MCF 10A (cell line): ENCODE data around the gene PIGZ. TPM values are rescaled to one million over a fixed set of nuclear protein-coding genes. Genes with fewer than 3 reads are reported as not detected.

Source experiments
- BruUV-seq: library from RNA; stranded (reverse); fragments of 400-500 nt; replicated peaks from 2 replicates; lab custom pipeline; 2021; lab: Mats Ljungman, UMichigan
- CTCF ChIA-PET: fragments of 300-600 bp; sonication (Branson Sonifier 250); formaldehyde crosslinking; extraction: SDS; loops from one replicate; lab custom pipeline; 2021; ENCODE audit warnings: antibody characterized with exemption, inconsistent platforms; lab: Yijun Ruan, JAX
- POLR2A ChIA-PET: fragments of 300-600, 350-650 bp; sonication (Branson Sonifier 250); formaldehyde crosslinking; extraction: SDS; loops from one replicate; lab custom pipeline; 2020; ENCODE audit warnings: antibody characterized with exemption, inconsistent platforms; lab: Yijun Ruan, JAX
- DNase-seq: peaks from one replicate; pipeline ENCODE4 v3.0.0-alpha.2; 2018; ENCODE audit not compliant: unreplicated experiment
- H3K27ac Mint-ChIP-seq: one replicate; pipeline ENCODE4 v1.8.0; 2022; ENCODE audit warnings: mild to moderate bottlenecking, low read depth, mixed read lengths; ENCODE audit not compliant: unreplicated experiment
- H3K27me3 Mint-ChIP-seq: one replicate; pipeline ENCODE4 v1.8.0; 2022; ENCODE audit warnings: mixed read lengths; ENCODE audit not compliant: insufficient read depth, unreplicated experiment
- H3K36me3 Mint-ChIP-seq: one replicate; pipeline ENCODE4 v1.8.0; 2022; ENCODE audit warnings: mild to moderate bottlenecking, moderate library complexity, mixed read lengths; ENCODE audit not compliant: insufficient read depth, unreplicated experiment
- H3K4me1 Mint-ChIP-seq: one replicate; pipeline ENCODE4 v1.8.0; 2022; ENCODE audit warnings: mixed read lengths; ENCODE audit not compliant: insufficient read depth, unreplicated experiment
- H3K4me3 Mint-ChIP-seq: one replicate; pipeline ENCODE4 v1.8.0; 2022; ENCODE audit warnings: mild to moderate bottlenecking, moderate library complexity, mixed read lengths; ENCODE audit not compliant: unreplicated experiment
- H3K9me3 Mint-ChIP-seq: one replicate; pipeline ENCODE4 v1.8.0; 2022; ENCODE audit warnings: mixed read lengths; ENCODE audit not compliant: unreplicated experiment
- intact Hi-C: fragments of 100-400 bp; cut with micrococcal nuclease; formaldehyde crosslinking; loops from 2 replicates; pipeline ENCODE4 v1.14.1; 2022
- total RNA-seq: library from RNA; stranded (reverse); gene quantifications from 2 replicates; pipeline ENCODE4 v1.2.3, GENCODE V29; 2022
- TF ChIP-seq, protein P1 (sequence below): fragments of 200-600 bp; IDR thresholded peaks from one replicate; pipeline ENCODE4 v1.8.0; 2022; ENCODE audit warnings: antibody characterized with exemption, mild to moderate bottlenecking; ENCODE audit not compliant: unreplicated experiment

PIGZ gene
- total RNA-seq, 1 experiment from 2014 or later: 5.2 TPM

DNA sequence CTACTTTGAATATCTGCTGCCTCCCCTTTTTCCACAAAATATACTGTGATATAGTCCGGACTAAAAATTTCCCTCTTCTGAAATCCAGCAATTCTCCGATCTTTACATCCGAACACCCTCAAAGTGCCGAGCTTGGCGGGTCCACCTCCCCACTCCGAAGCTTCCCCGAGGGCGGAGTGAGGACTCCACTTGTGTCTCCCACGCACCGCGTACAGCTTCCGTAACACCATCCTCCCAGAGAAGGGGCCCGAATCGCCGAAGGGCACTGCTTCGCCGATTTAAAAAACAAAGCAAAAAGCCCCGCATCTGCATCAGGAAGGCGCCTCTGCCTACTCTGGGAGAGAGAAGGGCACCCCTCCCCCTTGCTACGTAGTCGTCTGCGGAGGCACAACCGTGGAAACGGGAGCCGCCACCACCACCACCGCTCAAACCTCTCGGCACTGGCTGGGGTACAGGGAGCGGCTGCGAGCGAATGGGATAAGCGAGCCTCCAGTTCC lies 26.9 kb downstream of the PIGZ start:
- ChIA-PET CTCF (interaction anchor here (0.5 to 1.7 kb wide), 6 partner anchors 11 to 330 kb away, joined by 3 to 7 read pairs (median 4); no protein-coding TSS in a partner anchor), POLR2A (interaction anchor here (0.6 to 3.4 kb wide), 33 partner anchors 10 to 1838 kb away, joined by 3 to 56 read pairs (median 5); partner anchors contain the start of genes CEP19, FBXO45, PAK2 and PCYT1A)
- H3K4me3 Mint-ChIP-seq: peak overlapping the region; percentile 80
- TF ChIP-seq, protein P1, sequence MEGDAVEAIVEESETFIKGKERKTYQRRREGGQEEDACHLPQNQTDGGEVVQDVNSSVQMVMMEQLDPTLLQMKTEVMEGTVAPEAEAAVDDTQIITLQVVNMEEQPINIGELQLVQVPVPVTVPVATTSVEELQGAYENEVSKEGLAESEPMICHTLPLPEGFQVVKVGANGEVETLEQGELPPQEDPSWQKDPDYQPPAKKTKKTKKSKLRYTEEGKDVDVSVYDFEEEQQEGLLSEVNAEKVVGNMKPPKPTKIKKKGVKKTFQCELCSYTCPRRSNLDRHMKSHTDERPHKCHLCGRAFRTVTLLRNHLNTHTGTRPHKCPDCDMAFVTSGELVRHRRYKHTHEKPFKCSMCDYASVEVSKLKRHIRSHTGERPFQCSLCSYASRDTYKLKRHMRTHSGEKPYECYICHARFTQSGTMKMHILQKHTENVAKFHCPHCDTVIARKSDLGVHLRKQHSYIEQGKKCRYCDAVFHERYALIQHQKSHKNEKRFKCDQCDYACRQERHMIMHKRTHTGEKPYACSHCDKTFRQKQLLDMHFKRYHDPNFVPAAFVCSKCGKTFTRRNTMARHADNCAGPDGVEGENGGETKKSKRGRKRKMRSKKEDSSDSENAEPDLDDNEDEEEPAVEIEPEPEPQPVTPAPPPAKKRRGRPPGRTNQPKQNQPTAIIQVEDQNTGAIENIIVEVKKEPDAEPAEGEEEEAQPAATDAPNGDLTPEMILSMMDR: no peak
- peak overlapping the region; percentile 88 for H3K27ac Mint-ChIP-seq
- BruUV-seq: TSS peak; percentile 70
- intact Hi-C loops: loop anchor here (1.0 to 2.0 kb wide), 3 partner anchors 103 to 332 kb away; partner anchors contain the start of genes CEP19 and PIGX
- H3K36me3 Mint-ChIP-seq: peaks cover 59% of the 10 kb centered on the region
- DNase-seq: peak; percentile 57
- H3K27me3 Mint-ChIP-seq: no peaks in the 10 kb centered on the region
- H3K4me1 Mint-ChIP-seq: peaks cover 6% of the 10 kb centered on the region
- H3K9me3 Mint-ChIP-seq: no peaks in the 10 kb centered on the region

DNA sequence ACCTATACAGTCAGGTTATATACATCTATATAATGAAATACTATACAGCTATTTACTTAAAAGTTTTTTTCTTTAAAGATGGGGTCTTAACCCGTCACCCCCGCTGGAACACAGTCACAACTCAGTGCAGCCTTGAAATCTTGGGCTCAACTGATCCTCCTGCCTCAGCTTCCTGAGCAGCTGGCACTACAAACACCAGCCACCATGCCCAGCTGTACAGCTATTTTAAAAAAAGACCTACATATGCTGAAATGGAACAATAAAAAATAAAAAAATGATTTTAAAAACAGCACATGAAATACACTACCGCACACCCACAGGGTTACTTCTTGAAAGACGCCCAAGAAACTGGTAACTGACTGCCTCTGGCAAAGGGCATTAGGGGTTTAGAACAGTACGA lies 30.1 kb downstream of the PIGZ start:
- peaks cover 77% of the 10 kb centered on the region for H3K36me3 Mint-ChIP-seq
- no peak for DNase-seq
- ChIA-PET POLR2A (interaction anchor here (0.6 kb wide), 2 partner anchors 9 to 589 kb away, joined by 3 read pairs; no protein-coding TSS in a partner anchor), CTCF (interaction anchor here (0.6 to 0.7 kb wide), 2 partner anchors 12 to 75 kb away, joined by 3 to 4 read pairs; no protein-coding TSS in a partner anchor)
- intact Hi-C loops: no loop called here
- no peak overlapping the region for H3K4me3 Mint-ChIP-seq
- no peaks in the 10 kb centered on the region for H3K27me3 Mint-ChIP-seq
- H3K27ac Mint-ChIP-seq: peak overlapping the region; percentile 19
- H3K9me3 Mint-ChIP-seq: no peaks in the 10 kb centered on the region
- no TSS peak for BruUV-seq
- TF ChIP-seq, protein P1: no peak
- H3K4me1 Mint-ChIP-seq: no peaks in the 10 kb centered on the region

DNA sequence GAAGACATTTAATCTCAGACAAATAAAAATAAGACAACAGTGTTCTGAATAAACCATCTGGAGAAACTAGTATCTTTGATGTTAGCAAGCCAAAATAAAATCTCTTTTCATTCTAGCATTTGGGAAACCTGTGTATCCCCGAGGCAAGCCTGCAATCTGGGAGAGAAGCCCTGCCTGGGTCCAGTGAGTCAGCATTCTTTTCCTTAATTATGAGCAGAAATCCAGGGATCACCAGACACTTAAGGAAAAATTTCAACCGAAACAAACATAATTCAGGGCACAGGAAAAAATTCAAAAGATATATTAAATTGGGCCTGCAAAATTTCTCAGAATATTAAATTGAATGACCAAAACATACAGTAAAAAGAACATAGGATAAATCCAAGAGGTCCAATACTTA lies 30.5 kb downstream of the PIGZ start:
- TF ChIP-seq, protein P1: no peak
- intact Hi-C loops: no loop called here
- Mint-ChIP-seq H3K36me3 (peaks cover 78% of the 10 kb centered on the region), H3K4me3 (no peak overlapping the region), H3K9me3 (no peaks in the 10 kb centered on the region), H3K4me1 (no peaks in the 10 kb centered on the region), H3K27me3 (no peaks in the 10 kb centered on the region), H3K27ac (no peak overlapping the region)
- BruUV-seq: no TSS peak
- CTCF ChIA-PET: no interaction called here
- no peak for DNase-seq
- POLR2A ChIA-PET: interaction anchor here (0.6 kb wide), 3 partner anchors 9 to 590 kb away, joined by 3 read pairs; no protein-coding TSS in a partner anchor

DNA sequence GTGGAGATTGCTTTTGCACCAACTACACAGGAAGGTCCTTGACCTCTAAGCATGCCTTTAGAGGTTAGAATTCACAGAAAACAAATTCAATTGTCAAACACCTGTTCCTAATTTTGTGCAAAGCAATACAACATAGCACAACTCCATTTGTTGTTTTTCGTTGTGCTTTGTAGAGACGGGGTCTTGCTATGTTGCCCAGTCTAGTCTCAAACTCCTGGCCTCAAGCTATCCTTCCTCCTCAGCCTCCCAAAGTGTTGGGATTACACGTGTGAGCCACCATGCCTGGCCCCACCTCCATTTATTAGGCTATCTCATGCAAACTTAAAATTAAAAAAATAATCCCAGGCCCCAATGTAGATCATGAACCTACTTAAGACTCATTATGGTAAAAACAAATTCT lies 32.3 kb downstream of the PIGZ start:
- ChIA-PET POLR2A (no interaction called here), CTCF (interaction anchor here (0.6 to 1.0 kb wide), 2 partner anchors 327 to 969 kb away, joined by 3 to 4 read pairs; no protein-coding TSS in a partner anchor)
- no peaks in the 10 kb centered on the region for H3K9me3 Mint-ChIP-seq
- H3K4me3 Mint-ChIP-seq: no peak overlapping the region
- H3K4me1 Mint-ChIP-seq: no peaks in the 10 kb centered on the region
- intact Hi-C loops: no loop called here
- peaks cover 83% of the 10 kb centered on the region for H3K36me3 Mint-ChIP-seq
- H3K27ac Mint-ChIP-seq: no peak overlapping the region
- TF ChIP-seq, protein P1: no peak
- TSS peak; percentile 35 for BruUV-seq
- no peaks in the 10 kb centered on the region for H3K27me3 Mint-ChIP-seq
- DNase-seq: no peak
